Non-pigmented ciliary epithelial cell (primary cell): Measurements from ENCODE around the gene MGRN1.
"Not testable (repeated sequence)": the region's sequence is repeated elsewhere in the genome, so short reads cannot be mapped to it uniquely, and the experiment has no call there.

Source experiments
- DNase-seq: peaks from one replicate; pipeline ENCODE4 v3.0.0-alpha.2; 2010; ENCODE audit warnings: low read depth

The MGRN1 gene

GRCh38 chr16:4734063-4734729, 109.6 kb downstream of the MGRN1 start, which contains the start of the genes ANKS3 and DNAAF8:
Gene ANKS3, minus strand, starts transcription at chr16:4734271. Its CDS starts 4,122 bp downstream, at chr16:4730149.
Gene DNAAF8, plus strand, starts transcription at chr16:4734537. Its CDS starts 1,978 bp downstream, at chr16:4736515.
- DNase-seq, result peak; percentile 88

GRCh38 chr16:4734730-4735535, 110.3 kb downstream of the MGRN1 start:
- peak; percentile 9 for DNase-seq

- DNase-seq, result no peak
Measured at GRCh38 chr16:4736546-4736945, 111.9 kb downstream of the MGRN1 start.

GRCh38 chr16:4737545-4737944, 112.9 kb downstream of the MGRN1 start:
- no peak for DNase-seq

- not testable (repeated sequence) for DNase-seq
Measured at GRCh38 chr16:4738370-4738769, 113.7 kb downstream of the MGRN1 start.
